ENCODE measurements around the gene ENPP1.
"Not testable (repeated sequence)": the region's sequence is repeated elsewhere in the genome, so short reads cannot be mapped to it uniquely, and the experiment has no call there.

The ENPP1 gene

DNA sequence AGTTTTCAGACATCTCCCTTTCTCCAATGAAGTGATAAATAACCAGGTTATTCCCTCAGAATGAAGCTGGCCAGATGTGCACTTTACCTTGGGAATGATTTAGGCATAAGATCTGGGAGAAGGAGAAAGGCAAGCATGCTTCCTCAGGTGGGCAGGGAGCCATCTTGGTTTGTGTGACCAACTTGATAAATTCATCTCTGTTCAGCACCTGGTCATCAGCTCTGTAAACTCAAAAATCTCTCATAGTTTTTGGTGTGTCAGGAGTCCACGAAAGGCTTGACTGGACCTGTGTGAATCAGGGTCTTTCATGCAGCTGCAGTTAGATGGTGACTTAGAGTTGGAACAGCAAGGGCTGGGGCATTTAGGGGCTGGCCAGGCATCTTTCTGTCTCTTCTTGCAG is 24.5 kb downstream of the ENPP1 start:
- DNase-seq: no peak

DNA sequence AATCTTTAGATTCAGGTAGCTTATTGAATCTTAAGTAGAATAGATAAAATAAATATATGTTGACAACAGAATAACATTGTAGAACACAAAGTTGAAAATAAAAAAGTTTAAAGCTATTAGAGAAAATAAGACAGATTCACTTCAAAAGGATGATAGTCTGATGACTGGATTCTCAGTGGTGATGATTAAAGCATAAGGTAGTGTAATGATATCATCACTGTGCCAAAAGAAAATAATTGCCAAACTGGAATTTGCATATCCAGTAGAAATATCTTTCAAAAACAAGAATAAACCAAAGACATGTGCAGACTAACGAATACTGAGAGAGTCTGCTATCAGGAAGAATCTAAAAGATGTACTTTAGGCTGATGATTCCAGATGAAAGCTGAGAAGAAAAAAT is 30.2 kb downstream of the ENPP1 start:
- no peak for DNase-seq

DNA sequence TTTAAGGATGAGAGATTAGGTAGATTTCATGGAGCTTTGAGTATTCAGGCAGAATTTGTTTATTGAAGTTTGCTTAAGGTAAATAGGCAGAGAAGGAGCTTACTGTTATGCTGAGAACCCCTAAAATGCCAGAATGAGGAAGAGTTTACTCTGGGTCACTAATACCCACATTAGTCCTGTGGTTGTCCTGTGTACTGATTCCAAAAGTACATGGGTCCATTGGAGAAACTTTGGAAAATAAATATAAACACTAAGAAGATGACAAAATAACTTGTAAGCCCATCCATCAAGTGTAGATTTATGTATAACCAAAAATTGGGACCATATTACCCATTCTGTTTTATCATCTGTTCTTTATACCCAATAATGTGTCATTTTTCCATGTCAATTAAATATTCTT is 31.6 kb downstream of the ENPP1 start:
- no peak for DNase-seq

DNA sequence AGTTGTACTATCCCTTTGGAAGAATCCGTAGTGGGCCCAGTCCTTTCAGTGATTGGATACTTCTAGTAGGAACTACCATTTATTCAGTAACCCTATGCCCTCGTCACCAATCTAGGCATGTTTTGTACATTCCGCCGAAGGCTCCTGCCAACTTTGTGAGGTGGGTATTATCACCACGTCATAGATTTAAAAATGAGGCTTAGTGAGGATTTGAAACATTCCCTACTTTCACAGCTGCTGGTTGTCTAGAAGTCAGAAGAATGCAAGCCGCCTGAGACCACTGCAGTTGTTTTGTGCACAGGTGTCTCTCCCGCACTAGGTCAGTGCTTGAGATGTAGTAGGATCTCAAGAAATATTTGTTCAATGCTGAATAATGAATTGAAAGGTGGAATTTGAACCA is 32.6 kb downstream of the ENPP1 start:
- DNase-seq: no peak

DNA sequence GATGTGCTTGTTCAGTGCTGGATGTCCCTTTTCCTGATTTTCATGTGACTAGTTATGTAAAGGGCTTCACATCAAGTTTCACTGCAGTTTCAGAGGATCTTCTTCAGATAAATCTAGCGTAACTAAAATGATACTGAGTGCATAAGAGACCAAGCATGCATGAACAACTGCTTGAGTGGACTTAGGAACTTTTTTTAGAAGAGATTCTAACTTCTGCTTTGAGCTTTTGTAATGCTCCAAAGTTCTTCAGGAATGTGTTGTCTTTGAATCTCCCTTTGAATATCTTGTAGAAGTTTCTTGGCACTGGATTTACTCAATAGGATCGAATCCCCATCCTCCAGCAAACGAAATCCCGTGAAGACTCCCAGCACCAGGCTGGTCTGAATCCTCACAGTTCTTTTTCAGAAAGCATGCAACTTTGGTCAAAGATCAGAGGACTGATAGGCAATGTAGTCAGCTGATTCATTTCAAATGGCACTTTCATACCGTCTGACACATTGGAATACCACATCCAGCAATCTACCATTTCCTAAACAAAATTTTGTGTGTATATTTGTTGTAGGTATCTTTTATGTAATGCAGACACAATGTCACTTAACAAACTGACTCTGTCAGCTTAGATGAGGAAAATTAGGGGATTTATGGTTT is 33.2 kb downstream of the ENPP1 start:
- DNase-seq: no peak

DNA sequence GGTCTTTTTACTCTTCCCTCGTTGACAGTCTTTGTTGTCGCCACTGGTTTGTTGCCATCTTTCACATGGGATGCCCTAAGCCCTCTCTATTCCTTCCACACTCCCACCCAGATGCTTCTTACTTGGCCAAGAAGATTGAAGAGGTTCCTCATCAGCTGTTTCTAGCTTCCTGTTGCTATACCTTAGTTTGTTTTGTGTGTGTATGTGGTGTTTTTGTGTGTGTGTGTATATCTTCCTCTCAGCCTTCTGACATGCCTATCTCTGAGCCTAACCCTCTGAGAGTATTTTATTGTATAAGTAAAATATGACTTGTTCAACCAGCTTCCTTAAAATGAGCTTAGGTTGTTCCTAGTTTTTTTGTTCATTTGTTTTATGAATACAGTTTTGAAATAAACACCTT is 35.9 kb downstream of the ENPP1 start:
- DNase-seq: no peak

DNA sequence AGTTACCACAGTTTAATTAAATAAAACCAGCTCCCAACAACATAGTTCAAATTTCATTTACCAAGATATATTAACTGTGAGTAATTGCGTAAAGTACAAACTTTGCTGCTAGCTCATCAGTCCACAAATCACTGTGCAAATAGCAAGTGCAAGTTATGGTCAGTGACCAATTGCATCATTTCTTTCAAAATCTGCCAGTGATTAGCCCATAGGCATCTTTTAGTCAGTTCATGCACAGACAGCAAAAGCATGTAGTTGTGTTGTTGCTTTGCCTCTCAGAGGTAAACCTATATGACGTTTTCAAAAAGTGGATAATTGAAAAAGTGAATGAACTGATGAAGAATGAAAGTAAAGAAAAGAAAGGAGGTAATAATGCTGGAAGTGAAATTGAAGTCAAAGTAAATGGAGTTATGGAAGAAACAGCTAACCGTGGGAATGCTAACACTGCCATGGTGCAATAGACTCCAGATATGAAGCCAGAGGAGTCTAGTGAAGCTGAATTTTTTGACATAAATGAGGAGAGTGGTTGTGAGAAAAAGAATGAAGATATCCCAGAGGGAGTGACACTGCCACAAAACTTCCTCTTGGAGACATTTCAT is 36.5 kb downstream of the ENPP1 start:
- DNase-seq: no peak

DNA sequence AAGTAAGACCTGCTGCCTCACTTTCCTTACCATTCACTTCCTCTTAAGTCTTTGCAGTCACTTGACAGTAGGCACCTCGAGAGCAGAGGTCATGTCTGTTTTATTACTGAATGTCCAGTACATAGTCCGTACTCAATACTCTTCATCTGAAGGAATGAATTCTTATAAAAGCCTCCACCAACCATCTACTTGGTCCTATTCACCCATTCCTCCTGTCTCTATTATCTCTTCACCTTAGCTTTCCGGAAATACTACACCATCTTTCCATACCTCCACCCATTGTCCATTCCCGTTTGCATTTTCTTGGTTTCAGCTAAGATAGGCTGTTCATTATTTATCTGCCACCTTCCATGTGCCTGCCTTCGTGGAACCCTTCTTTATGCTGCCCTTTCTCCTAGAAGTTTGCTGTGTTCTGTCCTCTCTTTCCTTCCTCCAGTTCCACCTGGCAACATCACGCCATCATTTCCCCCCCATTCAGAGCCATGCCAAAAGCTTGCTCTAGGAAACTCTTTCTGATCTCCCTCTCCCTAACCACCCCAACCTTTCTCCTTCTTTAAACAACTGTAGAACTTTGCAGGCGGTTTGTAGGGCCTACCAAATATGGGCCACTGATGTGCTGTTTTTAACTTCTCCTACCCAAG is 38.3 kb downstream of the ENPP1 start:
- DNase-seq: no peak

DNA sequence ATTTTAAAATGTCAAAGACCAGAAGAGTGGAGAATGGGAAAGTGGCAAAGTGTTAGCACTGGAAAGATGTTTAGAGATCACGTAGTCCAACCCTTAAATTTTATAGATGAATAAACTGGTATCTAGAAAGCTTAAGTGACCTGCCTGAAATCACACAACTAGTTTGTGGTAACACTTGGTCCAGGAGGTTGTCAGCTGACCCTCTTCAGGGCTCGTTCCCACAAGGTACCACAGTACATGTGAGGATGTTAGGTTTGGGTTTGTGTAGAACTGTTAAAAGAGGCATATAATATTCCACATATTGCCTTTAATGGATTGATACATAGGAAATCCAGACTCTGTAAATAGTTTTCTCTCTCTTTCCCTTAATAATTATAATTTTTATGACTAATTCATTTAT is 39.1 kb downstream of the ENPP1 start:
- DNase-seq: no peak

DNA sequence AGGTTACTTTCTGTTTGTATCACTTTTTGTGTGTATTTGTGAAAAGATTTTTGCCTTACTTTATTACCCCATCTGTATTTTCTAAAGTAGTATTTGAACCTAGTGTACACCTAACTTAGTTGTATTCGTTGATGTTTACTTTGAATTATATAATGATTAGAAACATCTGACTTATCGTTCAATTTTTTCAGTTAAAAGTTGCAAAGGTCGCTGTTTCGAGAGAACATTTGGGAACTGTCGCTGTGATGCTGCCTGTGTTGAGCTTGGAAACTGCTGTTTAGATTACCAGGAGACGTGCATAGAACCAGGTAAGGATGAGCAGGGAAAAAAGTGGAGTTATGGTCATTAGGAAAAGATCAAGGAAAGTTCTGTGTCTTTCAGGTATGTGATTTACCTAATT is 42.0 kb downstream of the ENPP1 start:
- no peak for DNase-seq

DNA sequence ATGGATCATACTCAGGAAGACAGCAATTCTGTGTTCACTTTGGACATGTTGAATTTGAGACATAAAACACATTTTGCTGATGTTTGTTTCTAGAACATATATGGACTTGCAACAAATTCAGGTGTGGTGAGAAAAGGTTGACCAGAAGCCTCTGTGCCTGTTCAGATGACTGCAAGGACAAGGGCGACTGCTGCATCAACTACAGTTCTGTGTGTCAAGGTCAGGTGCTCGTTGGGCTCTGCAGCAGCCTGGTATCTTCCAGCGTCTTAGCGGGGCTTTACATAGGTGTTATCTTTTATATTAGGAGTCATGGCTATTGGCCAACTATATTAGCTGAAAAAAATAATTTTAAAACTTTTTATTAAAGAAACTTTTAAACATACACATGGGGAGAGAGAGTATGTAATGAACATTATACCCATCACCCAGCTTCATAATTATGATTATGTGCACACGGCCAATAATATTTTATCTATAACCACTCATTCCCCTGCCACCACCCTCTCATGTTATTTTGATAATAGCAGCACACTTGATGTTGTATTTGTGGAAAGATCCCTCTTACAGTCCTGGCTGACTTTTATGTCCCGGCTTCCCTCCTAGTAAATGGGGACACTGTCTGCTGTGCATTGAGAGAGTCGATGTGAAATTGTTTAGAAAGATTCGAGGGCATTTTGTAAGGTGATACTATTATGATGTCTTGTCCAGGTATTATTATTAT is 43.4 kb downstream of the ENPP1 start:
- DNase-seq: no peak

DNA sequence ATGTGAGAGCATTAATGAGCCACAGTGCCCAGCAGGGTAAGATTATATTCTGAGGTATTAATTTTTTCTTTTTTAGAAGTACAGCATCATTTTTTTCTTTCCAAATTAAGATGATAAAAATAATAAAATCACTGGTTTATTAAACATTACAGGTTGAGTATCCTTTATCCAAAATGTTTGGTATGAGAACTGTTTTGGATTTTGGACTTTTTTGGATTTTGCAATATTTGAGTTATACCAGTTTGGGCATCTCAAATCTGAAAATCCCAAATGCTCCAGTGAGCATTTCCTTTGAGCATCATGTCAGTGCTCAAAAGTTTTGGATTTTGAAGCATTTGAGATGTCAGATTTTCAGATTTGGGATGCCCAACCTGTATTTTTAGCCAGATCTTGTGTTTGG is 44.4 kb downstream of the ENPP1 start:
- DNase-seq: no peak

DNA sequence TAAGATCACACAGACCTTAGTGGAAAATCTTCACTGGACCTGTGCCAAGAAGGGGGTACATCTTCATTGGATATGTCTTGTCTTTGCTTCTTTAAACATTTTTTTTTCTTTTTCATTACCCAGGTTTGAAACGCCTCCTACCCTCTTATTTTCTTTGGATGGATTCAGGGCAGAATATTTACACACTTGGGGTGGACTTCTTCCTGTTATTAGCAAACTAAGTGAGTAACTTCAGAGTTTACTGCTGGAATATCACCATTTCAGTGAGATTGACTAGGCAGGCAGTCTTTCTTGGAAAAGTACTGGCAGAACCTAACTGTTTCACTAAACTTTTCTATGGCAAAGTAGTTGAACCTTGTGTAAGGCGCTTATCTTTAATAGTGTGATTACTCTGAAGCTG is 47.0 kb downstream of the ENPP1 start:
- no peak for DNase-seq

DNA sequence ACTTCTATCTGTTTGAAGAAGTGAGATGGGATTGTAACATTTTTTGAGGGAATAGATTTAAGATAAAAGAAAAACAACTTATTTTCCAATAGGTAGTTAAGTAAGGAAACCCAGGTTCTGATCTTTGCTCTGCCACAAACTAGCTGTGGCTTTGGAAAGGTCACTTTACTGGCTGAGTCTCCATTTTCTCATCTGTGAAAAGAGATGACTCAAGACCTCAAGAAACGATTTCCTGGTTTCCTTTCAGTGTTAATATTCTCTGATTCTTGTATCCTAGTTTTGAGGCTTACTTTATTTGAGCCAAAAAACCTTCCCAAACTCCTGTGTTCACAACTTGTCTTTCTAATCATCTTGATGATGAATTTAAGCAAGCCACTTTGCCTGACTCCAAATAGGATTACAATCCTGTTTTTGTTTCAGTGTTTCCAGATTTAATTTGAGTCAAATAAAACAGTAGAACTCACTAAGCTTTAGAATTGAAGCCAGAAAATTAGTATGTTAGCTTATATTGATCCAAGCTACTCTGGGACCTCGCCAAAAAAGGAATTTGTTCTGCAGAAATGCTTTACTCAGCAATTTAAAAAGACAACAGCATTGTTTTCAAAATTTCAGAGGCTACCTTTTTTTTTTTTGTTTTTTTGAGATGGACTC is 51.1 kb downstream of the ENPP1 start:
- DNase-seq: no peak

DNA sequence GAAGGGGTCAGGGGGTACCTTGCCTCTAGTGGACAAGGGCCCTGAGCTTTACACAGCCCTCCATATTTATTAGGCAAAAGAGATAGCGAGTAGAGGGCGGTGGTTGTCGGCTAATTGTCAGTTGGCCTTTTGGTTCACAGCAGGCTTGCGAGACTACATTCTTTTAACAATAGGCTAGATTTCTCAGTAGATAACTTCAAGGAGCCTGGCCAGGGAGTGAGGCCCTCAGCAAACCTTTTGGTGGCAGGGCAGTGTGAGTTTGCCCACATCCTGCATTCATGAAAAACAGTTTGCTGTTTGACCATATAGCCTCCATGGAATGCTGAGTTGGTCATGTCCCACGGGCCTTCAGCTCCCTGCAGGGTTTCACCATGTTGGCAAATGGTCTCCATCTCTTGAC is 51.8 kb downstream of the ENPP1 start:
- not testable (repeated sequence) for DNase-seq

DNA sequence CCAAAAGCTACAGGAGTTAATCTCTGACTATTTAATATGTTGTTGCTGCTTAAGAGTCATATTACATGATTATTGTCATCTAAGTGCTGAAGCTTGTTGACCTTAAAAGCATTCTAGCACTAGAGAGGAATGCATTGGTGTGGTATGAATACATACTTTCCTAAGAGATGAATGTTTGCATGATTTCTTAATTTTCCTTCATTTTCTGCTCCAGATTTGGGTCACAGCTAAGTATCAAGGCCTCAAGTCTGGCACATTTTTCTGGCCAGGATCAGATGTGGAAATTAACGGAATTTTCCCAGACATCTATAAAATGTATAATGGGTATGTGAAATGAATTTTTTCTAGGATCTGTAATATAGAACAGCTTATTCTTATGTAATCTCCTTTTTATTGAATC is 53.6 kb downstream of the ENPP1 start:
- no peak for DNase-seq

DNA sequence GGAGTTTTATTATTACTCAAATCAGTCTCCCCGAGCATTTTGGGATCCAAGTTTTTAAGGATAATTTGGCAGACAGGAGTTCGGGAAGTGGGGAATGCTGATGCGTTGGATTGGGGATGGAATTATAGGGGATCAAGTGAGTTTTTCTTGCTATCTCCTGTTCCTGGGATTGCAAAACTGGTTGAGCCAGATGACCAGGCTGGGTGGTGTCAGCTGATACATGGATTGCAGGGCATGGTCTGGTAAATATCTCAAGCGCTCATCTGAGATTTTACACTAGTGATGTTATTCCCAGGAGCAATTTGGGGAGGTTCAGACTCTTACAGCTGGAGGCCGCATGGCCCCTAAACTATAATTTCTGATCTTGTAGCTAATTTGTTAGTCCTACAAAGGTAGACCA is 54.7 kb downstream of the ENPP1 start:
- DNase-seq: no peak

DNA sequence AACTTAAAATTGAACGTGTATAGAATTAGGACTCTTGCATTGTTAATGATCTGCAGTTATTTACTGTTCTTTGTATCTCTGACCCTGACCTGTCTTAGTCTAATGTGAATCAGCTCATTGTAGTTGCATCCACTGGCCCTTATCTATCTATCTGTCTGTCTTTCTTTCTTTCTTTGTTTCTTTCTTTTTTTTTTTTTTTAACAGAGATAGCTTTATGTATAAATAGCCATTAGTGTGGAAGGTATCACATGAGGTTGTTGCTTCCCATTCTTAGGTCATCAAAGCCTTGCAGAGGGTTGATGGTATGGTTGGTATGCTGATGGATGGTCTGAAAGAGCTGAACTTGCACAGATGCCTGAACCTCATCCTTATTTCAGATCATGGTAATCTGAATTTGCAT is 59.9 kb downstream of the ENPP1 start:
- DNase-seq: no peak

DNA sequence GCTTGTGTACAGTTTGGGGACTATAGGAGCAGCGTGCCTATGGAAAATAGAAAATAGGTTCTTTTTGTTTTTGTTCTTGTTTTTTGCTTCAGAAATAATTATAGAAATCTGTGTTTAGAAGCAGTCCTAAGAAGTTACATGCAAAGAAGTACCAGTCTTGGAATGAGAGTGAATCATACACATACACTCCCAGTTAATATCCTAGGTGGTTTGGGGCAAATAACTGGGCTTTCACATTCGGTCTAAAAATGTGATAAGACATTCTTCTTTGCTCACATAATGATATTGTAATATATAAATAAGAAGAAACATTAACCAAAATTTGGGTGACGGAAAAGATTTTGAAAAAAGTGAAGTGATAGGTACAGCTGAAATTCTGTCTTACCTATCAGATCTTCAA is 61.0 kb downstream of the ENPP1 start:
- DNase-seq: no peak

DNA sequence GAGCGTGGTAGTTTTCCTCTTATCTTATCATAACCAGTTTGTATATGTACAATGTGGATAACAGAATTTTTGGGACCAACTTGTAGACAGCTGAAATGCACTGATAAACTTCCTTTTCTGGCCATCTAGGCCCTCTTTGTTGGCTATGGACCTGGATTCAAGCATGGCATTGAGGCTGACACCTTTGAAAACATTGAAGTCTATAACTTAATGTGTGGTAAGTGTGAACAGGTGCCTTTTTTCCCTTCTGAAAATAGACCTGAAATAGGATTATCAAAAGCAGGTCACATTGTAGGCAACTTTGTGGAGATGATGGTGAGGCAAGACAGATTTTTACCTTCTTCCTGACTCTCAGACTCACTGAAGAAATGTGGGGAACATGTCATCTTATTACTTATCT is 67.8 kb downstream of the ENPP1 start:
- DNase-seq: no peak

DNA sequence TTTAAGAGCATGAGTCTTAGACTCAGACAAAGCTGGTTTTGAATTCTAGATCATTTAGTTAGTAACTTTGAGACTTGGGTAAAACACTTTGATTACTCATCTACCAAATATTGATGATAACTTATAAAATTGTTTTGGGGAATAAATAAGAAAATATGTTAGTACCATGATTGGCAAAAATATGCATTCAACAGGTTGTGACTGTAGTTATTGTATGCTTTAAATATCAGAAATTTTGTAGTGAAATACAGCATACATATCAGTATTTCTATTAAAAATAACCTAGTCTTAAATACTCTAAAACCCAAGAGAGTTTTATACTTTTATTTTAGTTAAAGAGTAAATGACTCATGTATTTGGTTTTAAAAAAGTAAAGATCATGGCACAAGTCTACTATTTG is 68.7 kb downstream of the ENPP1 start:
- DNase-seq: no peak

DNA sequence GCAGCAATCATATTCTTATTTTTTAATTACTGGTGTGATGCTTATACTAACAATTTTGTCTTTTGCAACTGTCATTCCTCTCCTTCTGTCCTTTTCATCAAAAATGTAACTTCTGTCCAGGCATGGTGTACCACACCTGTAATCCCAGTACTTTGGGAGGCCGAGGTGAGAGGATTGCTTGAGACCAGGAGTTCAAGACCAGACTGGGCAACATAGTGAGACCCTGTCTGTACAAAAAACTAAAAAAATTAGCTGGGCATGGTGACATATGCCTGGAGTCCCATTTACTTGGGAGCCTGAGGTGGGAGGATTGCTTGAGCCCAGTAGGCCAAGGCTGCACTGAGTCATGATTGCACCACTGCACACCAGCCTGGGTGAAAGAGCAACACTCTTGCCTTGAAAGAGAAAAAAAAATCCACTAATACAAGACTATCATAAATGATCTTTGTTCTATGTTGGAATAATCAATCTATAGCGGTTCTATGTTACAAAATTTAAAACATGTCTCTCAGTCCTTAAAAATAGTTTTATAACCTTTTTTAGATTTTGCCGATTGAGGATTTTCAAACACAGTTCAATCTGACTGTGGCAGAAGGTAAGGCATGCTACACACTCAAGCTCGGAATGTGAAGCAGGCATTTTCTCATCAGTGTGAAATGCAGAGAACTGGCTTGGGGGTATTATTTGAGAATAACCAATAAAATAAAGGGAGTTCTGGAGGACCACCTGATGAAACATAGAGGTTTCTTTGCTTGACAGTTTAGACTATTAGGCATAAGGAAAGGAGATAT is 70.4 kb downstream of the ENPP1 start:
- DNase-seq: no peak

DNA sequence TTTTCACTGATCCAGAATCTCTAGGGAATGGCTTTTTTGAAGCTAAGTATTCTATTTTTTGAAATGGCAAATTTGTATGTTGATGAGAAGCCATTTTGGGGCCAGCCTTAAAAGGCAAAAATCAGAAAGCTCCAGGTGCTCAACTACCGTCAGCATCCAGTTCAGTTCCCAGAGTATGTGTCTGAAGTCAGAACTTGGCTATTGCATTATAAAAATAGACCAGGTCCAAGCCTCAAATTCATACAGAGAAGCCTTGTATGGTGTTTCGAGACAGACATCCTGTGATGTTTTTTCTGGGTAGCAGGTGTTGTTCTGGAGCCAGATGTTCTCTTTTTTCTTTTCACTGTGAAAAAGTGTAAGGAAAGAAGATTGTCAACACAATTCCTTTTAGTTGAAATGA is 75.2 kb downstream of the ENPP1 start:
- DNase-seq: no peak

All from inflammatory macrophage treated with lipopolysaccharide for 1 hour (primary cell).